K562 (cell line): Measurements from ENCODE around the gene CELF4. TPM values are rescaled to one million over a fixed set of nuclear protein-coding genes. Genes with fewer than 3 reads are reported as not detected.

Source experiments
- ATAC-seq: fragments of 200-7000 bp; cut with Tn5 transposase; 3 replicates; pipeline ENCODE4 v1.9.1; 2020; ENCODE audit warnings: moderate library complexity
- BruUV-seq: library from RNA; stranded (reverse); fragments of 400-500 nt; replicated peaks from 2 replicates; lab custom pipeline; 2021; lab: Mats Ljungman, UMichigan
- CTCF ChIA-PET: fragments of 300-600 bp; formaldehyde crosslinking; extraction: SDS; loops from one replicate; lab custom pipeline; 2021; ENCODE audit warnings: low intra/inter-chr PET ratio; lab: Yijun Ruan, JAX
- POLR2A ChIA-PET: fragments of 300-600, 350-650 bp; sonication (Branson Sonifier 250); formaldehyde crosslinking; extraction: SDS; loops from one replicate; lab custom pipeline; 2021; ENCODE audit warnings: antibody characterized with exemption, inconsistent platforms; lab: Yijun Ruan, JAX
- DNase-seq, 4 experiments: peaks; one replicate each; pipeline versions ENCODE4 v3.0.0 to v3.0.0-alpha.2; 2011 to 2018; ENCODE audit warnings: low spot score in 3 of 4, mixed read lengths in 3 of 4; ENCODE audit errors: extremely low read depth in 1 of 4
- FAIRE-seq: peaks from 2 replicates; lab custom pipeline; 2011; peaks lifted over from hg19 to GRCh38; lab: Jason Lieb, UNC
- H2AFZ ChIP-seq: 2 replicates; pipeline ENCODE4 v1.6.0; 2011; ENCODE audit warnings: low read depth, low read length, control low read depth, inconsistent platforms
- H3K27ac ChIP-seq: fragments of 200-600 bp; 3 replicates; pipeline ENCODE4 v1.8.0; 2011; ENCODE audit warnings: low read depth, mild to moderate bottlenecking, control low read depth, inconsistent platforms, low read length, moderate library complexity, mixed read lengths; ENCODE audit errors: extremely low read depth
- H3K27me3 ChIP-seq, 2 experiments: fragments of 300-600 bp in 1 of 2; 2 replicates in 1 of 2; 3 replicates in 1 of 2; pipeline versions ENCODE4 v1.6.0 to v1.8.0; 2011; ENCODE audit warnings: inconsistent platforms in 2 of 2, low read length in 2 of 2, mild to moderate bottlenecking in 1 of 2, mixed read lengths in 1 of 2, moderate library complexity in 1 of 2; ENCODE audit not compliant: control insufficient read depth in 2 of 2, insufficient read depth in 2 of 2
- H3K36me3 ChIP-seq: fragments of 300-600 bp; 3 replicates; pipeline ENCODE4 v1.8.0; 2011; ENCODE audit warnings: mild to moderate bottlenecking, low read length, inconsistent platforms; ENCODE audit not compliant: control insufficient read depth, insufficient read depth
- H3K4me1 ChIP-seq, 2 experiments: fragments of 200-600 bp in 1 of 2; replicated peaks in 1 of 2; 2 replicates in 1 of 2; 3 replicates in 1 of 2; pipeline versions ENCODE4 v1.5.1 to v1.8.0; 2011; ENCODE audit warnings: inconsistent platforms in 2 of 2, low read length in 2 of 2, mild to moderate bottlenecking in 1 of 2, mixed read lengths in 1 of 2, moderate library complexity in 1 of 2; ENCODE audit not compliant: control insufficient read depth in 2 of 2, insufficient read depth in 2 of 2
- H3K4me2 ChIP-seq: 2 replicates; pipeline ENCODE4 v1.6.1; 2011; ENCODE audit warnings: low read length, control low read depth, inconsistent platforms, mixed read lengths; ENCODE audit not compliant: insufficient read depth
- H3K4me3 ChIP-seq: fragments of 200-600 bp; sonication (generic), shearing (Covaris generic); 2 replicates; pipeline ENCODE4 v1.5.1; 2016; ENCODE audit warnings: control low read depth, inconsistent platforms
- H3K79me2 ChIP-seq: fragments of 200-600 bp; 3 replicates; pipeline ENCODE4 v1.8.0; 2011; ENCODE audit warnings: low read length, inconsistent platforms; ENCODE audit not compliant: control insufficient read depth, insufficient read depth
- H3K9ac ChIP-seq, 2 experiments: 2 replicates each; pipeline versions ENCODE4 v1.6.0 to v1.6.1; 2011; ENCODE audit warnings: low read depth in 2 of 2, low read length in 2 of 2, control low read depth in 1 of 2, inconsistent platforms in 1 of 2, mild to moderate bottlenecking in 1 of 2, mixed read lengths in 1 of 2; ENCODE audit not compliant: insufficient read depth in 1 of 2
- H3K9me1 ChIP-seq: one replicate; pipeline ENCODE4 v1.6.0; 2011; ENCODE audit warnings: inconsistent platforms, mild to moderate bottlenecking, low read length, moderate library complexity; ENCODE audit not compliant: control insufficient read depth, insufficient read depth
- H3K9me3 ChIP-seq: replicated peaks from 2 replicates; pipeline ENCODE4 v1.5.1; 2011; ENCODE audit warnings: low read depth, low read length, inconsistent platforms; ENCODE audit not compliant: control insufficient read depth, insufficient read depth
- H4K20me1 ChIP-seq: replicated peaks from 2 replicates; pipeline ENCODE4 v1.6.1; 2011; ENCODE audit warnings: low read length, inconsistent platforms, mixed read lengths; ENCODE audit not compliant: control insufficient read depth, insufficient read depth
- C11orf30 ChIP-seq: fragments of 450-650 bp; IDR thresholded peaks from 2 replicates; pipeline ENCODE4 v1.6.1; 2016; ENCODE audit warnings: low read depth, mild to moderate bottlenecking
- CBFB ChIP-seq: sonication (generic); formaldehyde crosslinking; IDR thresholded peaks from 2 replicates; pipeline ENCODE4 v1.4.0; 2020; ENCODE audit warnings: mild to moderate bottlenecking, missing genetic modification reagents
- GATAD2B ChIP-seq: fragments of 450-650 bp; IDR thresholded peaks from 2 replicates; pipeline ENCODE4 v1.6.1; 2017; ENCODE audit warnings: mild to moderate bottlenecking, borderline replicate concordance
- HDGF ChIP-seq: fragments of 450-650 bp; IDR thresholded peaks from 2 replicates; pipeline ENCODE4 v1.6.1; 2016
- IFI16 ChIP-seq: fragments of 250-450 bp; sonication (Bioruptor Pico); IDR thresholded peaks from 2 replicates; pipeline ENCODE4 v2.1.2; 2022; ENCODE audit warnings: mild to moderate bottlenecking, inconsistent platforms
- KAT7 ChIP-seq: sonication (generic); formaldehyde crosslinking; IDR thresholded peaks from 2 replicates; pipeline ENCODE4 v1.8.0; 2022; ENCODE audit warnings: missing genetic modification reagents, mild to moderate bottlenecking, borderline replicate concordance
- RBM15 ChIP-seq: fragments of 200-400 bp; formaldehyde crosslinking; IDR thresholded peaks from 2 replicates; pipeline ENCODE4 v1.6.1; 2018; ENCODE audit warnings: mild to moderate bottlenecking, low read length, moderate library complexity; ENCODE audit not compliant: insufficient read depth
- ZNF212 ChIP-seq: fragments of 450-650 bp; formaldehyde crosslinking; IDR thresholded peaks from 2 replicates; pipeline ENCODE4 v1.4.0; 2020; ENCODE audit warnings: mild to moderate bottlenecking
- ZNF77 ChIP-seq: fragments of 250-450 bp; sonication (Bioruptor Pico); IDR thresholded peaks from 2 replicates; pipeline ENCODE4 v1.5.0; 2020
- WGBS: fragments of 100-300 bp; shearing (Covaris generic); methylation state at CpG from one replicate; pipeline ENCODE4 v1.1.6; 2016; ENCODE audit warnings: low coverage, mixed read lengths; ENCODE audit not compliant: insufficient coverage; ENCODE audit errors: missing lambda C conversion rate; 5-methylcytosine and 5-hydroxymethylcytosine counted together
- in situ Hi-C: fragments of 300-500 bp; cut with MboI; formaldehyde crosslinking; loops from 4 replicates; pipeline ENCODE4 v1.15.0; 2018; ENCODE audit warnings: inconsistent platforms, mixed read lengths
- intact Hi-C: fragments of 100-400 bp; cut with micrococcal nuclease; formaldehyde crosslinking; loops from 2 replicates; pipeline ENCODE4 v1.14.2; 2022
- polyA plus RNA-seq, 8 experiments: library from polyadenylated mRNA; depleted of rRNA in 4 of 8; stranded (reverse) in 5 of 8; unstranded in 3 of 8; fragments of >200 nt; fragmentation: Nextera tagmentation in 2 of 8; fragmentation: Illumina TruSeq in 1 of 8; extraction: Ambion mirVana in 2 of 8; extraction: Trizol in 1 of 8; gene quantifications; 2 replicates each; pipeline versions ENCODE4 v1.2.1 to v1.2.3, GENCODE V29; 2011 to 2014; ENCODE audit warnings: inconsistent platforms in 1 of 8, missing spikeins in 1 of 8
- total RNA-seq, 7 experiments: library from RNA; depleted of rRNA in 6 of 7; stranded (reverse); fragments of >200 nt in 6 of 7; fragmentation: Illumina TruSeq in 2 of 7; extraction: Trizol in 2 of 7; gene quantifications; 2 replicates each; pipeline versions ENCODE4 v1.2.1 to v1.2.3, GENCODE V29; 2011 to 2021; ENCODE audit warnings: low replicate concordance in 1 of 7
- TF ChIP-seq, protein P1 (sequence below), 3 experiments: fragments of 200-800 bp in 1 of 3; fragments of 250-450 bp in 1 of 3; fragments of 450-650 bp in 1 of 3; sonication (Bioruptor Pico) in 1 of 3; sonication (Bioruptor generic) in 1 of 3; formaldehyde crosslinking in 1 of 3; IDR thresholded peaks; 2 replicates each; pipeline versions ENCODE4 v1.6.1 to v1.8.0; 2016 to 2022; ENCODE audit warnings: mild to moderate bottlenecking in 2 of 3, missing genetic modification characterization in 2 of 3, missing compliant biosample characterization in 1 of 3, moderate library complexity in 1 of 3
- TF ChIP-seq, protein P2 (sequence below): sonication (generic); formaldehyde crosslinking; IDR thresholded peaks from 2 replicates; pipeline ENCODE4 v1.8.0; 2022; ENCODE audit warnings: mild to moderate bottlenecking, missing genetic modification reagents
- TF ChIP-seq, protein P3 (sequence below), 2 experiments: fragments of 450-650 bp; conservative IDR thresholded peaks; 2 replicates each; pipeline ENCODE4 v1.6.1; 2017; ENCODE audit warnings: mild to moderate bottlenecking in 2 of 2, moderate library complexity in 2 of 2
- TF ChIP-seq, protein P4 (sequence below): fragments of 250-450 bp; sonication (Bioruptor Pico); IDR thresholded peaks from 2 replicates; pipeline ENCODE4 v1.5.0; 2021
- TF ChIP-seq, protein P5 (sequence below): fragments of 250-450 bp; sonication (Bioruptor Pico); IDR thresholded peaks from 2 replicates; pipeline ENCODE4 v1.5.0; 2021; ENCODE audit warnings: mild to moderate bottlenecking, borderline replicate concordance

Gene CELF4
- total and polyA plus RNA-seq, 9 of the 15 experiments (the other 6 are each of a cell fraction or from before 2014, with no cell fraction given): 0.04 to 0.24 (median 0.07) TPM; not detected in 3

DNA sequence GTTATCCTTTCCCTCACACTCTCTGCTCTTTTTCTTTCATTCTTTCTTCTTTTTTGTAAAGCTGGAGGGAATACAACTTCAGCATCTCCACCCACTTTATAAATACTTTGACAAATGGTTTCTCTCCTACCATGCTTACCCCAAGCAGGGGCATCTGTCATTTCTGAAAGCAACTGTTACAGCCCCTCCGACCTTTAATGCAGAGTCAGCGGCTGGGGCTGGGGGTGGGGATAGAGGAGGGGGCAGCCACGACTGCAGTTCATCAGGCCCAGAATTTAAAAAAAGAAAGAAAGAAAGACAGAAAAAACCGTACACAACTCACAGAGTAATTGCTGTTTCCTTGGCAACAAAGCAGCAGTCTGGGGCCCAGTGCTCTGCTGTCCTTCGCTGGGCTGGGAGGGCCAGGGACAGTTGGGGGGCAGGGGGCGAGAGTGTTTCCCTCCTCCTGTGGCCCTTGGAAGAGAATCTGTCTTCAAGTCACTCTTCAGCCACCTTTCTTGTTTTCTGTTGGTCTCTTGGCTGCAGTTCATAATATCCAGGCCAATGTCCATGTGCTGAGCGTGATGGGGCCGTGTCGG, 53.8 kb downstream of the CELF4 start:
- Histone ChIP-seq H3K79me2 (no peaks in the 10 kb centered on the region), H3K27me3 (no peaks in the 10 kb centered on the region), H2AFZ (no peak overlapping the region), H3K4me2 (no peak overlapping the region), H3K9me1 (no peaks in the 10 kb centered on the region), H3K36me3 (no peaks in the 10 kb centered on the region), H4K20me1 (no peaks in the 10 kb centered on the region), H3K4me1 (no peaks in the 10 kb centered on the region), H3K4me3 (no peak overlapping the region), H3K9ac (no peak overlapping the region), H3K27ac (no peak overlapping the region), H3K9me3 (no peaks in the 10 kb centered on the region)
- intact Hi-C loops: no loop called here
- ChIA-PET POLR2A (interaction anchor here (0.5 kb wide), 1 partner anchor 18 kb away, joined by 3 read pairs; no protein-coding TSS in a partner anchor), CTCF (no interaction called here)
- ATAC-seq (no peak), FAIRE-seq (no peak), DNase-seq (no peak)
- BruUV-seq: no TSS peak
- WGBS: 2% methylated on average over 7 of the region's 9 CpGs
- in situ Hi-C loops: no loop called here
- TF ChIP-seq, protein P1, sequence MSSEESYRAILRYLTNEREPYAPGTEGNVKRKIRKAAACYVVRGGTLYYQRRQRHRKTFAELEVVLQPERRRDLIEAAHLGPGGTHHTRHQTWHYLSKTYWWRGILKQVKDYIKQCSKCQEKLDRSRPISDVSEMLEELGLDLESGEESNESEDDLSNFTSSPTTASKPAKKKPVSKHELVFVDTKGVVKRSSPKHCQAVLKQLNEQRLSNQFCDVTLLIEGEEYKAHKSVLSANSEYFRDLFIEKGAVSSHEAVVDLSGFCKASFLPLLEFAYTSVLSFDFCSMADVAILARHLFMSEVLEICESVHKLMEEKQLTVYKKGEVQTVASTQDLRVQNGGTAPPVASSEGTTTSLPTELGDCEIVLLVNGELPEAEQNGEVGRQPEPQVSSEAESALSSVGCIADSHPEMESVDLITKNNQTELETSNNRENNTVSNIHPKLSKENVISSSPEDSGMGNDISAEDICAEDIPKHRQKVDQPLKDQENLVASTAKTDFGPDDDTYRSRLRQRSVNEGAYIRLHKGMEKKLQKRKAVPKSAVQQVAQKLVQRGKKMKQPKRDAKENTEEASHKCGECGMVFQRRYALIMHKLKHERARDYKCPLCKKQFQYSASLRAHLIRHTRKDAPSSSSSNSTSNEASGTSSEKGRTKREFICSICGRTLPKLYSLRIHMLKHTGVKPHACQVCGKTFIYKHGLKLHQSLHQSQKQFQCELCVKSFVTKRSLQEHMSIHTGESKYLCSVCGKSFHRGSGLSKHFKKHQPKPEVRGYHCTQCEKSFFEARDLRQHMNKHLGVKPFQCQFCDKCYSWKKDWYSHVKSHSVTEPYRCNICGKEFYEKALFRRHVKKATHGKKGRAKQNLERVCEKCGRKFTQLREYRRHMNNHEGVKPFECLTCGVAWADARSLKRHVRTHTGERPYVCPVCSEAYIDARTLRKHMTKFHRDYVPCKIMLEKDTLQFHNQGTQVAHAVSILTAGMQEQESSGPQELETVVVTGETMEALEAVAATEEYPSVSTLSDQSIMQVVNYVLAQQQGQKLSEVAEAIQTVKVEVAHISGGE (CRISPR knock-in tag; IDR thresholded peaks at IDR 0.05): no peak
- TF ChIP-seq CBFB (CRISPR knock-in tag): no peak
- no peak for TF ChIP-seq GATAD2B
- TF ChIP-seq, protein P2, sequence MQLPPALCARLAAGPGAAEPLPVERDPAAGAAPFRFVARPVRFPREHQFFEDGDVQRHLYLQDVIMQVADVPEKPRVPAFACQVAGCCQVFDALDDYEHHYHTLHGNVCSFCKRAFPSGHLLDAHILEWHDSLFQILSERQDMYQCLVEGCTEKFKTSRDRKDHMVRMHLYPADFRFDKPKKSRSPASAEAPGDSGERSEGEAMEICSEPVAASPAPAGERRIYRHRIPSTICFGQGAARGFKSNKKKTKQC (CRISPR knock-in tag): no peak
- TF ChIP-seq ZNF77 (CRISPR knock-in tag): no peak
- no peak for TF ChIP-seq KAT7
- no peak for TF ChIP-seq C11orf30
- TF ChIP-seq ZNF212 (CRISPR knock-in tag): no peak
- TF ChIP-seq HDGF: no peak
- TF ChIP-seq RBM15: no peak
- TF ChIP-seq, protein P3, sequence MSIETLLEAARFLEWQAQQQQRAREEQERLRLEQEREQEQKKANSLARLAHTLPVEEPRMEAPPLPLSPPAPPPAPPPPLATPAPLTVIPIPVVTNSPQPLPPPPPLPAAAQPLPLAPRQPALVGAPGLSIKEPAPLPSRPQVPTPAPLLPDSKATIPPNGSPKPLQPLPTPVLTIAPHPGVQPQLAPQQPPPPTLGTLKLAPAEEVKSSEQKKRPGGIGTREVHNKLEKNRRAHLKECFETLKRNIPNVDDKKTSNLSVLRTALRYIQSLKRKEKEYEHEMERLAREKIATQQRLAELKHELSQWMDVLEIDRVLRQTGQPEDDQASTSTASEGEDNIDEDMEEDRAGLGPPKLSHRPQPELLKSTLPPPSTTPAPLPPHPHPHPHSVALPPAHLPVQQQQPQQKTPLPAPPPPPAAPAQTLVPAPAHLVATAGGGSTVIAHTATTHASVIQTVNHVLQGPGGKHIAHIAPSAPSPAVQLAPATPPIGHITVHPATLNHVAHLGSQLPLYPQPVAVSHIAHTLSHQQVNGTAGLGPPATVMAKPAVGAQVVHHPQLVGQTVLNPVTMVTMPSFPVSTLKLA (conservative IDR thresholded peaks at IDR 0.05): no peak
- TF ChIP-seq IFI16: no peak
- TF ChIP-seq, protein P4, sequence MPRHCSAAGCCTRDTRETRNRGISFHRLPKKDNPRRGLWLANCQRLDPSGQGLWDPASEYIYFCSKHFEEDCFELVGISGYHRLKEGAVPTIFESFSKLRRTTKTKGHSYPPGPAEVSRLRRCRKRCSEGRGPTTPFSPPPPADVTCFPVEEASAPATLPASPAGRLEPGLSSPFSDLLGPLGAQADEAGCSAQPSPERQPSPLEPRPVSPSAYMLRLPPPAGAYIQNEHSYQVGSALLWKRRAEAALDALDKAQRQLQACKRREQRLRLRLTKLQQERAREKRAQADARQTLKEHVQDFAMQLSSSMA: no peak
- TF ChIP-seq, protein P5, sequence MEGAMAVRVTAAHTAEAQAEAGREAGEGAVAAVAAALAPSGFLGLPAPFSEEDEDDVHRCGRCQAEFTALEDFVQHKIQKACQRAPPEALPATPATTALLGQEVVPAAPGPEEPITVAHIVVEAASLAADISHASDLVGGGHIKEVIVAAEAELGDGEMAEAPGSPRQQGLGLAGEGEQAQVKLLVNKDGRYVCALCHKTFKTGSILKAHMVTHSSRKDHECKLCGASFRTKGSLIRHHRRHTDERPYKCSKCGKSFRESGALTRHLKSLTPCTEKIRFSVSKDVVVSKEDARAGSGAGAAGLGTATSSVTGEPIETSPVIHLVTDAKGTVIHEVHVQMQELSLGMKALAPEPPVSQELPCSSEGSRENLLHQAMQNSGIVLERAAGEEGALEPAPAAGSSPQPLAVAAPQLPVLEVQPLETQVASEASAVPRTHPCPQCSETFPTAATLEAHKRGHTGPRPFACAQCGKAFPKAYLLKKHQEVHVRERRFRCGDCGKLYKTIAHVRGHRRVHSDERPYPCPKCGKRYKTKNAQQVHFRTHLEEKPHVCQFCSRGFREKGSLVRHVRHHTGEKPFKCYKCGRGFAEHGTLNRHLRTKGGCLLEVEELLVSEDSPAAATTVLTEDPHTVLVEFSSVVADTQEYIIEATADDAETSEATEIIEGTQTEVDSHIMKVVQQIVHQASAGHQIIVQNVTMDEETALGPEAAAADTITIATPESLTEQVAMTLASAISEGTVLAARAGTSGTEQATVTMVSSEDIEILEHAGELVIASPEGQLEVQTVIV (CRISPR knock-in tag): no peak
